PC-3 (cell line): ENCODE results near the gene MYH15. TPM values are rescaled to one million over a fixed set of nuclear protein-coding genes. Genes with fewer than 3 reads are reported as not detected.
"Not testable (repeated sequence)": the region's sequence is repeated elsewhere in the genome, so short reads cannot be mapped to it uniquely, and the experiment has no call there.

Source experiments
- ATAC-seq: fragments of 200-7000 bp; cut with Tn5 transposase; 2 replicates; pipeline ENCODE4 v1.9.1; 2020; ENCODE audit warnings: mild to moderate bottlenecking, moderate library complexity
- BruUV-seq: library from RNA; stranded (reverse); fragments of 400-500 nt; replicated peaks from 2 replicates; lab custom pipeline; 2021; lab: Mats Ljungman, UMichigan
- CTCF ChIA-PET: fragments of 300-600 bp; sonication (Branson Sonifier 250); formaldehyde crosslinking; loops from one replicate; lab custom pipeline; 2022; ENCODE audit warnings: antibody characterized with exemption; lab: Charles Lee
- POLR2A ChIA-PET: fragments of 300-600 bp; sonication (Branson Sonifier 250); formaldehyde crosslinking; loops from one replicate; lab custom pipeline; 2022; ENCODE audit warnings: antibody characterized with exemption; ENCODE audit not compliant: unreplicated experiment; lab: Charles Lee
- DNase-seq: peaks from one replicate; pipeline ENCODE4 v3.0.0-alpha.2; 2015
- H2AFZ ChIP-seq: fragments of 300-600 bp; sonication (generic); 2 replicates; pipeline ENCODE4 v1.6.0; 2016; ENCODE audit warnings: antibody characterized with exemption, low read length
- H3F3A ChIP-seq: fragments of 300-600 bp; sonication (generic); one replicate; pipeline ENCODE4 v1.6.0; 2017; ENCODE audit warnings: antibody characterized with exemption, low read length, control low read depth, mild to moderate bottlenecking; ENCODE audit not compliant: unreplicated experiment
- H3K27ac ChIP-seq: fragments of 300-600 bp; sonication (generic); 2 replicates; pipeline ENCODE4 v1.5.1; 2016; ENCODE audit warnings: mild to moderate bottlenecking, low read length
- H3K27me3 ChIP-seq: fragments of 300-600 bp; sonication (generic); 2 replicates; pipeline ENCODE4 v1.6.1; 2016; ENCODE audit warnings: low read length, mixed read lengths
- H3K36me3 ChIP-seq: fragments of 300-600 bp; sonication (generic); 2 replicates; pipeline ENCODE4 v1.6.1; 2016; ENCODE audit warnings: low read depth, mixed run types, low read length, mixed read lengths
- H3K4me1 ChIP-seq: fragments of 300-600 bp; sonication (generic); 2 replicates; pipeline ENCODE4 v1.5.1; 2016; ENCODE audit warnings: low read length; ENCODE audit not compliant: insufficient read depth
- H3K4me2 ChIP-seq: fragments of 300-600 bp; sonication (generic); 2 replicates; pipeline ENCODE4 v1.6.0; 2016; ENCODE audit warnings: low read length
- H3K4me3 ChIP-seq: fragments of 300-600 bp; sonication (generic); 2 replicates; pipeline ENCODE4 v1.5.1; 2016; ENCODE audit warnings: mild to moderate bottlenecking, low read length, mixed read lengths
- H3K79me2 ChIP-seq: fragments of 300-600 bp; sonication (generic); 2 replicates; pipeline ENCODE4 v1.6.1; 2017; ENCODE audit warnings: low read length, mixed read lengths
- H3K9ac ChIP-seq: fragments of 300-600 bp; sonication (generic); 2 replicates; pipeline ENCODE4 v1.6.0; 2016; ENCODE audit warnings: mild to moderate bottlenecking, low read length
- H3K9me2 ChIP-seq: fragments of 300-600 bp; sonication (generic); replicated peaks from 2 replicates; pipeline ENCODE4 v1.6.1; 2016; ENCODE audit warnings: mixed run types, low read length, mixed read lengths
- H3K9me3 ChIP-seq: fragments of 300-600 bp; sonication (generic); 2 replicates; pipeline ENCODE4 v1.6.1; 2016; ENCODE audit warnings: low read length, mixed read lengths
- H4K20me1 ChIP-seq: fragments of 300-600 bp; sonication (generic); 2 replicates; pipeline ENCODE4 v1.6.1; 2016; ENCODE audit warnings: low read length, mixed read lengths
- CTCF ChIP-seq: fragments of 300-600 bp; sonication (generic); conservative IDR thresholded peaks from 2 replicates; pipeline ENCODE4 v1.5.1; 2017; ENCODE audit warnings: antibody characterized with exemption, low read depth, mild to moderate bottlenecking, low read length
- EZH2 ChIP-seq: fragments of 300-600 bp; sonication (generic); IDR thresholded peaks from one replicate; pipeline ENCODE4 v1.6.1; 2017; ENCODE audit warnings: antibody characterized with exemption, mild to moderate bottlenecking, low read length; ENCODE audit not compliant: unreplicated experiment
- EZH2phosphoT487 ChIP-seq: fragments of 300-600 bp; sonication (generic); IDR thresholded peaks from 2 replicates; pipeline ENCODE4 v1.6.1; 2018; ENCODE audit warnings: mild to moderate bottlenecking, antibody characterized with exemption, low read length, borderline replicate concordance
- intact Hi-C: fragments of 100-400 bp; cut with micrococcal nuclease; formaldehyde crosslinking; loops from 2 replicates; pipeline ENCODE4 v1.9.0; 2023
- total RNA-seq: library from RNA; depleted of rRNA; stranded (reverse); fragments of >200 nt; gene quantifications from 2 replicates; pipeline ENCODE4 v1.2.3, GENCODE V29; 2014

Gene MYH15
- total RNA-seq, 1 experiment from 2014 or later: 2.4 TPM

GRCh38 chr3:108383306-108383705, 127.1 kb downstream of the MYH15 start:
- intact Hi-C loops: no loop called here
- H3K36me3 ChIP-seq: no peaks in the 10 kb centered on the region

GRCh38 chr3:108381529-108382140, 128.8 kb downstream of the MYH15 start:
- Histone ChIP-seq H3K9me3 (no peaks in the 10 kb centered on the region), H3K27me3 (no peaks in the 10 kb centered on the region), H3K4me3 (no peak overlapping the region), H3K4me1 (peaks cover 22% of the 10 kb centered on the region), H3K79me2 (no peaks in the 10 kb centered on the region), H4K20me1 (no peaks in the 10 kb centered on the region), H3K27ac (no peak overlapping the region), H2AFZ (no peak overlapping the region), H3F3A (no peaks in the 10 kb centered on the region), H3K9ac (no peak overlapping the region), H3K36me3 (no peaks in the 10 kb centered on the region), H3K4me2 (no peak overlapping the region), H3K9me2 (no peaks in the 10 kb centered on the region)
- intact Hi-C loops: no loop called here
- no peak for ATAC-seq
- TF ChIP-seq CTCF (no peak), EZH2phosphoT487 (no peak), EZH2 (no peak)
- no peak for DNase-seq
- no TSS peak for BruUV-seq
- ChIA-PET POLR2A (no interaction called here), CTCF (no interaction called here)

More at GRCh38 chr3:108383306-108383705, 127.1 kb downstream of the MYH15 start:
- TF ChIP-seq CTCF (no peak), EZH2 (no peak), EZH2phosphoT487 (no peak)
- no peaks in the 10 kb centered on the region for H4K20me1 ChIP-seq
- peak; percentile 68 for DNase-seq
- no peaks in the 10 kb centered on the region for H3K27me3 ChIP-seq
- POLR2A ChIA-PET: no interaction called here
- H2AFZ ChIP-seq: no peak overlapping the region
- CTCF ChIA-PET: no interaction called here
- H3K9me3 ChIP-seq: no peaks in the 10 kb centered on the region
- peaks cover 22% of the 10 kb centered on the region for H3K4me1 ChIP-seq
- H3K4me3 ChIP-seq: no peak overlapping the region
- H3K79me2 ChIP-seq: no peaks in the 10 kb centered on the region
- H3K9ac ChIP-seq: no peak overlapping the region
- peak overlapping the region; percentile 20 for H3K4me2 ChIP-seq
- H3K9me2 ChIP-seq: no peaks in the 10 kb centered on the region
- peak overlapping the region; percentile 16 for H3K27ac ChIP-seq
- H3F3A ChIP-seq: no peaks in the 10 kb centered on the region
- ATAC-seq: peak; percentile 89
- no TSS peak for BruUV-seq

GRCh38 chr3:108380128-108380795, 130.1 kb downstream of the MYH15 start:
- no peak overlapping the region for H2AFZ ChIP-seq
- DNase-seq (no peak), ATAC-seq (no peak)
- no peaks in the 10 kb centered on the region for H3K9me2 ChIP-seq
- no peaks in the 10 kb centered on the region for H3K27me3 ChIP-seq
- no peak overlapping the region for H3K4me2 ChIP-seq
- no peaks in the 10 kb centered on the region for H3K9me3 ChIP-seq
- intact Hi-C loops: no loop called here
- ChIA-PET CTCF (no interaction called here), POLR2A (no interaction called here)
- H3K4me1 ChIP-seq: peaks cover 22% of the 10 kb centered on the region
- H3K27ac ChIP-seq: no peak overlapping the region
- no peak overlapping the region for H3K4me3 ChIP-seq
- no peaks in the 10 kb centered on the region for H4K20me1 ChIP-seq
- H3K79me2 ChIP-seq: no peaks in the 10 kb centered on the region
- no peak for TF ChIP-seq EZH2phosphoT487
- no peak for TF ChIP-seq EZH2
- TF ChIP-seq CTCF: no peak
- H3F3A ChIP-seq: no peaks in the 10 kb centered on the region
- TSS peak; percentile 31 for BruUV-seq
- H3K36me3 ChIP-seq: no peaks in the 10 kb centered on the region
- no peak overlapping the region for H3K9ac ChIP-seq

- H3K9me3 ChIP-seq, H3K27ac ChIP-seq, H3K36me3 ChIP-seq, H3K4me3 ChIP-seq, H4K20me1 ChIP-seq, H3K27me3 ChIP-seq, DNase-seq, ATAC-seq, H3K9ac ChIP-seq, BruUV-seq, intact Hi-C loops, POLR2A ChIA-PET, CTCF ChIA-PET, H3K9me2 ChIP-seq, H3F3A ChIP-seq, H2AFZ ChIP-seq, H3K4me2 ChIP-seq, H3K79me2 ChIP-seq: not testable (repeated sequence)
- H3K4me1 ChIP-seq: peaks cover 13% of the 10 kb centered on the region
These were observed 131.4 kb downstream of the MYH15 start for GRCh38 chr3:108378952-108379342.
